Umbilical cord (tissue), 2 donors: ENCODE results near the gene MTF1. TPM values are rescaled to one million over a fixed set of nuclear protein-coding genes. Genes with fewer than 3 reads are reported as not detected.
"Not testable (repeated sequence)": the region's sequence is repeated elsewhere in the genome, so short reads cannot be mapped to it uniquely, and the experiment has no call there.

ENCODE experiments used
- DNase-seq: peaks from one replicate; pipeline ENCODE4 v3.0.0-alpha.2; 2015; ENCODE audit warnings: low spot score
- total RNA-seq: library from RNA; depleted of rRNA; stranded (reverse); fragments of >200 nt; gene quantifications from one replicate; pipeline ENCODE4 v1.2.3, GENCODE V29; 2014; ENCODE audit warnings: low replicate concordance; ENCODE audit not compliant: insufficient read depth

MTF1 gene
- total RNA-seq, result 5.3 TPM

GRCh38 chr1:37859507-37860345, at the start of gene MTF1:
MTF1 (minus strand) TSS chr1:37859592; CDS start chr1:37857658, 1,934 bp downstream.
- DNase-seq, result peak; percentile 99

GRCh38 chr1:37908531-37908930, 49.1 kb upstream of the MTF1 start:
- not testable (repeated sequence) for DNase-seq

- DNase-seq, result not testable (repeated sequence)
Measured at GRCh38 chr1:37907416-37908125, 48.2 kb upstream of the MTF1 start.

- DNase-seq, result not testable (repeated sequence)
Measured at GRCh38 chr1:37906591-37906990, 47.2 kb upstream of the MTF1 start.

- no peak for DNase-seq
Measured at GRCh38 chr1:37905727-37906126, 46.3 kb upstream of the MTF1 start.

- DNase-seq, result not testable (repeated sequence)
Measured at GRCh38 chr1:37903921-37904320, 44.5 kb upstream of the MTF1 start.

GRCh38 chr1:37902983-37903382, 43.6 kb upstream of the MTF1 start:
- DNase-seq, result no peak

- DNase-seq, result no peak
Measured at GRCh38 chr1:37901893-37902225, 42.5 kb upstream of the MTF1 start.

GRCh38 chr1:37901191-37901892, 42.0 kb upstream of the MTF1 start:
- DNase-seq, result no peak

GRCh38 chr1:37897563-37897962, 38.2 kb upstream of the MTF1 start:
- DNase-seq, result not testable (repeated sequence)

- DNase-seq, result no peak
Measured at GRCh38 chr1:37893673-37894072, 34.3 kb upstream of the MTF1 start.

GRCh38 chr1:37892151-37893047, 33.0 kb upstream of the MTF1 start:
- DNase-seq, result peak; percentile 36

- peak; percentile 15 for DNase-seq
Measured at GRCh38 chr1:37890378-37891014, 31.1 kb upstream of the MTF1 start.

GRCh38 chr1:37888022-37888700, 28.8 kb upstream of the MTF1 start:
- DNase-seq, result no peak

- no peak for DNase-seq
Measured at GRCh38 chr1:37884145-37884544, 24.8 kb upstream of the MTF1 start.

- DNase-seq, result no peak
Measured at GRCh38 chr1:37883671-37884070, 24.3 kb upstream of the MTF1 start.

GRCh38 chr1:37879865-37880264, 20.5 kb upstream of the MTF1 start:
- no peak for DNase-seq

- no peak for DNase-seq
Measured at GRCh38 chr1:37878071-37878470, 18.7 kb upstream of the MTF1 start.

GRCh38 chr1:37875833-37876232, 16.4 kb upstream of the MTF1 start:
- DNase-seq, result no peak

- DNase-seq, result no peak
Measured at GRCh38 chr1:37872692-37873091, 13.3 kb upstream of the MTF1 start.
